Activated T-cell treated with anti-CD3 and anti-CD28 coated beads, Interleukin-2, amount 50 U/mL, for 4 hours (primary cell): ENCODE data around the gene GRIN2A. TPM values are rescaled to one million over a fixed set of nuclear protein-coding genes. Genes with fewer than 3 reads are reported as not detected.

ENCODE experiments used
- ATAC-seq, 2 donors: fragments of 200-7000 bp; cut with Tn5 transposase; one replicate each; pipeline ENCODE4 v1.10.0; 2021
- DNase-seq: peaks from one replicate; pipeline ENCODE4 v3.0.0-alpha.2; 2020
- H3K27me3 Mint-ChIP-seq: one replicate; pipeline ENCODE4 v1.8.0; 2021; ENCODE audit warnings: low read depth, mixed read lengths
- H3K36me3 Mint-ChIP-seq: one replicate; pipeline ENCODE4 v1.8.0; 2022; ENCODE audit warnings: mixed read lengths; ENCODE audit not compliant: insufficient read depth
- H3K4me1 Mint-ChIP-seq: one replicate; pipeline ENCODE4 v1.8.0; 2021; ENCODE audit warnings: low read depth, mixed read lengths
- H3K4me3 Mint-ChIP-seq: one replicate; pipeline ENCODE4 v1.8.0; 2021; ENCODE audit warnings: mild to moderate bottlenecking, moderate library complexity, mixed read lengths
- H3K9me3 Mint-ChIP-seq: one replicate; pipeline ENCODE4 v1.8.0; 2021; ENCODE audit warnings: mixed read lengths
- total RNA-seq, 3 donors: library from RNA; stranded (reverse); gene quantifications; one replicate each; pipeline ENCODE4 v1.2.1, GENCODE V29; 2021

Gene GRIN2A
- total RNA-seq, 3 donors from 2014 or later = not detected

- DNase-seq = no peak
- no peaks in the 10 kb centered on the region for H3K36me3 Mint-ChIP-seq
- ATAC-seq = no peak
- no peaks in the 10 kb centered on the region for H3K4me1 Mint-ChIP-seq
- H3K4me3 Mint-ChIP-seq = no peak overlapping the region
- H3K27me3 Mint-ChIP-seq = no peaks in the 10 kb centered on the region
- H3K9me3 Mint-ChIP-seq = peaks cover 5% of the 10 kb centered on the region
Measured at GRCh38 chr16:9755081-9755480, 427.1 kb downstream of the GRIN2A start.

- peaks cover 3% of the 10 kb centered on the region for H3K27me3 Mint-ChIP-seq
- peaks cover 11% of the 10 kb centered on the region for H3K9me3 Mint-ChIP-seq
- no peaks in the 10 kb centered on the region for H3K36me3 Mint-ChIP-seq
Measured at GRCh38 chr16:9741776-9742175, 440.5 kb downstream of the GRIN2A start.

GRCh38 chr16:9739301-9739700, 442.9 kb downstream of the GRIN2A start:
- H3K9me3 Mint-ChIP-seq = peaks cover 11% of the 10 kb centered on the region
- H3K27me3 Mint-ChIP-seq = no peaks in the 10 kb centered on the region
- H3K4me1 Mint-ChIP-seq = no peaks in the 10 kb centered on the region
- H3K4me3 Mint-ChIP-seq = no peak overlapping the region
- DNase-seq (no peak), ATAC-seq (no peak)
- H3K36me3 Mint-ChIP-seq = no peaks in the 10 kb centered on the region

More at GRCh38 chr16:9741776-9742175, 440.5 kb downstream of the GRIN2A start:
- ATAC-seq = no peak
- Mint-ChIP-seq H3K4me1 (no peaks in the 10 kb centered on the region), H3K4me3 (no peak overlapping the region)
- no peak for DNase-seq

GRCh38 chr16:9738690-9739089, 443.5 kb downstream of the GRIN2A start:
- Mint-ChIP-seq H3K9me3 (peaks cover 11% of the 10 kb centered on the region), H3K4me3 (no peak overlapping the region), H3K36me3 (no peaks in the 10 kb centered on the region), H3K27me3 (no peaks in the 10 kb centered on the region), H3K4me1 (no peaks in the 10 kb centered on the region)
- no peak for ATAC-seq
- no peak for DNase-seq

- peaks cover 6% of the 10 kb centered on the region for H3K9me3 Mint-ChIP-seq
- no peaks in the 10 kb centered on the region for H3K27me3 Mint-ChIP-seq
- no peaks in the 10 kb centered on the region for H3K4me1 Mint-ChIP-seq
- H3K4me3 Mint-ChIP-seq = no peak overlapping the region
- ATAC-seq = no peak
- H3K36me3 Mint-ChIP-seq = no peaks in the 10 kb centered on the region
- DNase-seq = no peak
Measured at GRCh38 chr16:9736547-9736946, 445.7 kb downstream of the GRIN2A start.

GRCh38 chr16:9723136-9723535, 459.1 kb downstream of the GRIN2A start:
- ATAC-seq (no peak), DNase-seq (no peak)
- peaks cover 4% of the 10 kb centered on the region for H3K9me3 Mint-ChIP-seq
- no peaks in the 10 kb centered on the region for H3K4me1 Mint-ChIP-seq
- H3K36me3 Mint-ChIP-seq = no peaks in the 10 kb centered on the region
- H3K4me3 Mint-ChIP-seq = no peak overlapping the region
- no peaks in the 10 kb centered on the region for H3K27me3 Mint-ChIP-seq

GRCh38 chr16:9713907-9714306, 468.3 kb downstream of the GRIN2A start:
- Mint-ChIP-seq H3K9me3 (peaks cover 8% of the 10 kb centered on the region), H3K4me1 (no peaks in the 10 kb centered on the region), H3K4me3 (no peak overlapping the region), H3K27me3 (no peaks in the 10 kb centered on the region), H3K36me3 (no peaks in the 10 kb centered on the region)
- DNase-seq (no peak), ATAC-seq (no peak)

GRCh38 chr16:9713156-9713555, 469.1 kb downstream of the GRIN2A start:
- H3K4me3 Mint-ChIP-seq = no peak overlapping the region
- ATAC-seq (no peak), DNase-seq (no peak)
- H3K27me3 Mint-ChIP-seq = no peaks in the 10 kb centered on the region
- no peaks in the 10 kb centered on the region for H3K36me3 Mint-ChIP-seq
- no peaks in the 10 kb centered on the region for H3K4me1 Mint-ChIP-seq
- peaks cover 4% of the 10 kb centered on the region for H3K9me3 Mint-ChIP-seq

- H3K27me3 Mint-ChIP-seq = no peaks in the 10 kb centered on the region
- no peak overlapping the region for H3K4me3 Mint-ChIP-seq
- H3K4me1 Mint-ChIP-seq = no peaks in the 10 kb centered on the region
- H3K9me3 Mint-ChIP-seq = no peaks in the 10 kb centered on the region
- DNase-seq (no peak), ATAC-seq (no peak)
- no peaks in the 10 kb centered on the region for H3K36me3 Mint-ChIP-seq
Measured at GRCh38 chr16:9708972-9709620, 473.1 kb downstream of the GRIN2A start.

GRCh38 chr16:9706217-9706836, 475.9 kb downstream of the GRIN2A start:
- ATAC-seq = no peak
- H3K9me3 Mint-ChIP-seq = no peaks in the 10 kb centered on the region
- H3K4me3 Mint-ChIP-seq = no peak overlapping the region
- H3K27me3 Mint-ChIP-seq = no peaks in the 10 kb centered on the region
- H3K4me1 Mint-ChIP-seq = no peaks in the 10 kb centered on the region
- DNase-seq = no peak
- no peaks in the 10 kb centered on the region for H3K36me3 Mint-ChIP-seq

GRCh38 chr16:9703731-9704130, 478.5 kb downstream of the GRIN2A start:
- Mint-ChIP-seq H3K4me3 (no peak overlapping the region), H3K36me3 (no peaks in the 10 kb centered on the region), H3K9me3 (no peaks in the 10 kb centered on the region), H3K4me1 (no peaks in the 10 kb centered on the region), H3K27me3 (no peaks in the 10 kb centered on the region)
- ATAC-seq (no peak), DNase-seq (no peak)

Other genes with a start within 250 kb of the GRIN2A start
- 10 to 100 TPM; 11.3 to 16.2 (median 11.7) TPM for gene ATF7IP2, start 203.6 kb upstream of the GRIN2A start, total RNA-seq